ENCODE measurements around the gene BCL7B.

Gene BCL7B

DNA sequence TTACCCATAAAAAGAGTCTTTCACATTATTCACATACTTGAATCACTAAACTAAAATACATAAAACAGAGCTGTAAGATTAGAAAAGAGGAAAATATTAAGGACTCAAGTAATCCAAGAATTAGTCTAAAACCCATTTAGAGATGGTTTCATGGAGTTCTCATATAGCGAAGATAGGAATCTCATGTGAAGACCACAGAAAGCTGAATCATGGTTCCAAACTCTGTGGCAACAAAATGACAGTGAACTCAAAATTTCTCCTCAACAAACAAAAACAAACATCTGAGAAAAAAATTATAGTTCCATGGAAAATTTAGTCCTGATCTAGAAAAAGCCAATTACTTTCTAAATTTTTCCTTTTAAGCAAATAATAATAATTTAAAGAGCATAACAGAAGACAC is 70.0 kb downstream of the BCL7B start:
- no peak for DNase-seq
